NCI-H146 treated with DMSO at 0.1 percent for 48 hours (cell line): ENCODE data around the gene FAM110D.

Source experiments
- DNase-seq: peaks from one replicate; lab custom pipeline; 2025; ENCODE audit not compliant: unreplicated experiment; lab: John Stamatoyannopoulos, UW

FAM110D gene

GRCh38 chr1:26158908-26159742, at the start of gene FAM110D:
FAM110D (plus strand) TSS chr1:26159079; CDS start chr1:26161292, 2,213 bp downstream.
- DNase-seq, result no peak

GRCh38 chr1:26109229-26110164, 49.4 kb upstream of the FAM110D start:
- no peak for DNase-seq

GRCh38 chr1:26110731-26111529, 47.9 kb upstream of the FAM110D start:
- peak; percentile 41 for DNase-seq

DNA sequence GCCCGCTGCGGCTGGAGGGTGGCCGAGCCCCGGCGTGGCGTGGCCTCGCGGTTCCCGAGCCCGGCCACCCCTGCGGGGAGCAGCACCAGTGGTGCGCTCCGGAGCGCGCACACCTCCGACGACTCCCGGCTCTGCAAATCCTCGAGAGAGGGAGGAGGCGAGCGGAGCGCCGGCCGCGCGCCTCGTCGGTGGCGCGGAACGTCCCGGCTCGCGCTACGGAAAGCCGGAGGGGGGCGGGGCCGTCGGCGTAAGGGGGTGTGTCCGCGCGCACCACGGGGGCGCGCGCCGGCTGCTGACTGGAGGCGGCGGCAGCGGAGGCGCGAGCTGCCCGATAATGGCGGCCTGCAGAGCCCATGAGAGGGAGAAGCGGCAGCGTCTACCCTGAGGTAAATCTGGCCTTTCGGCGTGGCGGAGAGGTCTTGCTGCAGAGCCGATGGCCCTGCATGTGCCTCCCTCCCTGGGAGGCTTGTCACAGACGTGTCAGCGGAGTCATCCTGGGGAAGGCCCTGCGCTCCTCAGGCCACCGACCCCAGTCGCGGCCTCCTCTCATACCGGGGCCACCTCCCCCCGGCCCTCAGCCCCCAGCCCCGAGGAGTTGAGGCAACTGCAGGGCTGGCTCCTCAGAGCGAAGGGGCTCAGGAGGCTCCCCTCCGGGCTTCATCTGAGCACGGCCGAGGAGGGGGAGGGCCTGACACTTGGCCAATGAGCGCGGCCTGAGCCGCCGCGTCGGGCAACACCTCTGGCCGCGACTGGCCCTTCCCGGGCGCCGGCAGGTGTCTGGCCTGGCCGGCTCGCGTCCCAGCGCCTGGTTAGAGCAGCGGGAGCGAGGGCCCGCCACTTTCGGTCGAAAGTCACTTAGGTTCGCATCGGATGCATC, 47.1 kb upstream of the FAM110D start, which contains the start of gene PDIK1L:
Gene PDIK1L (plus strand): TSS at position 295 of the 877 bp plus-strand sequence. CDS start 2,485 bp downstream, outside the sequence.
- peak; percentile 61 for DNase-seq

- DNase-seq, result no peak
Observed at GRCh38 chr1:26112407-26112775, 46.5 kb upstream of the FAM110D start.

GRCh38 chr1:26114165-26114927, 44.5 kb upstream of the FAM110D start:
- no peak for DNase-seq

DNA sequence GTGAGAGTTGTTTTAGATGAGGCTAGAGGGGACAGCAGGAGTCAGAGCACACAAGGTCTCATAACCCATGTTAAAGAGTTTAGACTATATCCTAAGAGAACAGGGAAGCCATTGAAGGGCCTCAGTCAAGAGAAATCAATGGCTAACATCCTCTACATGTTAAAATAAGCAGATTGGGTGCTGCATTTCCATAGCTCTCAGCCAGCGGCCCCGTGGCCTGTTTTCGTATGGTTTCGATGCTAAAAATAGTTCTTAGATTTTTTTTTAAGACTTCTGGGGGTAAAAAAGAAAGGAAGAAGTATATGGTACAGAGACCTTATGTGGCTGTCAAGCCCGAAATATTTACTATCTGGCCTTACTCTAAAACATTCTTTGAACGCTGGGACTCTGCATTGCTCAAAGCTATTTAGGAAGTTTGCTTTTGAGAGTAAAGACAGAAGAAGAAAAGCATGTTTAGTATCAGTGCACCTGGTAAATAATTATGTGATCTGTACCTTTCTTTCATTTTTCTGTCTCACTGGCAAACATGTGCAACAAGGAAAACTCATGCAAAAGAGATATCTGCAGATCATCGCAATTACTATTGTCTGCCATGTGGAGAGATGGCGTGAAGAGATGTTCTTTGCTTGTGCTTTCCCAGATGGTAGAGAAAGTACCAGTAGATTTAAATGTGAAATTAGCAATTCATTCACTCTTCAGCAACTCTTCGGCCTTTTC, 38.8 kb upstream of the FAM110D start:
- DNase-seq, result no peak

GRCh38 chr1:26121854-26122773, 36.8 kb upstream of the FAM110D start:
- no peak for DNase-seq

GRCh38 chr1:26122988-26123973, 35.6 kb upstream of the FAM110D start:
- no peak for DNase-seq

- DNase-seq, result no peak
Observed at GRCh38 chr1:26124418-26125331, 34.2 kb upstream of the FAM110D start.

DNA sequence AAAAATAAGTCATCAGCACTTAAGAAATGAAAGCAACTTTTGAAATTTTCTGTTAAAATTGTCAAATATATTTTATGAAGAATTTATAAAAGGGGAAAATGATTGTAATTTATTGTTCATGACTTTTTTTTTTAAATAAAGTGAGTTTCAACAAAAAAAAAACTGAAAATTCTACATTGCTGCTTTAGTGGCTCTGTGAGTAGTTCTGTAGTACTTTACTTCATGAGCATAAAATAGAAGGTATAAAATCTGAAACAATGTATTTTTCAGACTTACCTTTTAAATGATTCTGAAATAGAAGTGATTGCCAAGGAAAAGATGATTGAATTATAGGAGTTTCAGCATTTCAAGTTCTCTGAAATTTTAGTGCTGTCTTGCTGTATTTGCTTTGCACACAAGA, 33.5 kb upstream of the FAM110D start:
- DNase-seq, result no peak

- no peak for DNase-seq
Observed at GRCh38 chr1:26125946-26126320, 32.9 kb upstream of the FAM110D start.

DNA sequence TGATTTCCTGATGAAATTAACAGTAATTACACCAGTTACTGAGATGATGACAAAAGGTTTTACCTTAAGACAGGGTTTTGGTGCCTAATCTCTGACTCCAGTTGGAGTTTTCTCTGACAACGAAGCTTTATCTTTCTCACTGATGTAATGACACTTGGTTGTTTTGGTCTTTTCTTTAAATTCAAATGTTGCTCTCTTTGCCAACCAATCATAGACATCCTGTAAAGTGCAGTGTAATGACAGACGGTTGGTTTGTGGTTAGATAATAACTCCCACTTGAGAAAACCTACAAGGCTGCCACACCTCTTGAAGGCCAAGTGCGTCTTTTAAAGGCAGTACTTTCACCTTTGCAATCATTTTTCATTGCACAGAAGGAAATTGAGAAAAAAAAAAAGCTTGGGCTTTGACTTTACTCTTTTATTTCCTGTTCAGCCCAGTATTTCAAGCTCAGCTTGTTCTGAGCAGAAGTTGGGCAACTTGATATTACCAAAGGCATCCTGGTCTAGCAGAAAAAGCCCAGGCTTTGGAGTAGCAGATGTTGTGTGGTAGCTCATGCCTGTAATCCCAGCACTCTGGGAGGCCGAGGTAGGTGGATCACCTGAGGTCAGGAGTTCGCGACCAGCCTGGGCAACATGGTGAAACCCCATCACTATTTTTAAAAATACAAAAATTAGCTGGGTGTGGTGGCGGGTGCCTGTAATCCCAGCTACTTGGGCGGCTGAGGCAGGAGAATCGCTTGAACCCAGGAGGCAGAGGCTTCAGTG, 32.4 kb upstream of the FAM110D start:
- DNase-seq, result no peak
